Panc1 (cell line): ENCODE measurements around the gene MTOR. TPM values are rescaled to one million over a fixed set of nuclear protein-coding genes. Genes with fewer than 3 reads are reported as not detected.

Experiments used
- ATAC-seq: fragments of 200-7000 bp; cut with Tn5 transposase; 2 replicates; pipeline ENCODE4 v1.9.1; 2020; ENCODE audit warnings: mild to moderate bottlenecking, moderate library complexity
- BruUV-seq: library from RNA; stranded (reverse); fragments of 400-500 nt; replicated peaks from 2 replicates; lab custom pipeline; 2021; lab: Mats Ljungman, UMichigan
- CTCF ChIA-PET: fragments of 300-600 bp; sonication (Branson Sonifier 250); formaldehyde crosslinking; loops from one replicate; lab custom pipeline; 2022; ENCODE audit warnings: antibody characterized with exemption; lab: Charles Lee
- POLR2A ChIA-PET: fragments of 300-600 bp; sonication (Branson Sonifier 250); formaldehyde crosslinking; loops from one replicate; lab custom pipeline; 2022; ENCODE audit warnings: antibody characterized with exemption; lab: Charles Lee
- DNase-seq: peaks from one replicate; pipeline ENCODE4 v3.0.0-alpha.2; 2010; ENCODE audit warnings: low read depth, low spot score
- H3K27ac ChIP-seq: 2 replicates; pipeline ENCODE4 v1.5.1; 2011; ENCODE audit warnings: mild to moderate bottlenecking, low read length, inconsistent platforms
- H3K27me3 ChIP-seq: fragments of 200-500 bp; sonication (Bioruptor generic); 2 replicates; pipeline ENCODE4 v1.6.0; 2014; ENCODE audit warnings: low read length, inconsistent platforms; ENCODE audit not compliant: control insufficient read depth, insufficient read depth
- H3K36me3 ChIP-seq: fragments of 200-500 bp; sonication (Bioruptor generic); 2 replicates; pipeline ENCODE4 v1.5.1; 2014; ENCODE audit warnings: inconsistent platforms, mild to moderate bottlenecking, low read length, moderate library complexity; ENCODE audit not compliant: control insufficient read depth, insufficient read depth
- H3K4me1 ChIP-seq: 2 replicates; pipeline ENCODE4 v1.5.1; 2011; ENCODE audit warnings: inconsistent platforms, mild to moderate bottlenecking, low read length, moderate library complexity; ENCODE audit not compliant: control insufficient read depth, insufficient read depth
- H3K4me3 ChIP-seq, 2 experiments: 2 replicates each; pipeline ENCODE4 v1.5.1; 2011 to 2012; ENCODE audit warnings: low read depth in 2 of 2, low read length in 2 of 2, mild to moderate bottlenecking in 2 of 2, inconsistent platforms in 1 of 2, moderate library complexity in 1 of 2
- H3K9me3 ChIP-seq: fragments of 200-500 bp; sonication (Bioruptor generic); 2 replicates; pipeline ENCODE4 v1.5.1; 2014; ENCODE audit warnings: low read depth, mild to moderate bottlenecking, inconsistent platforms, low read length, moderate library complexity; ENCODE audit not compliant: control insufficient read depth, insufficient read depth
- CTCF ChIP-seq: fragments of 450-650 bp; IDR thresholded peaks from 2 replicates; pipeline ENCODE4 v1.5.1; 2017; ENCODE audit warnings: mild to moderate bottlenecking
- POLR2AphosphoS5 ChIP-seq: IDR thresholded peaks from 2 replicates; pipeline ENCODE4 v1.6.1; 2012; ENCODE audit warnings: mild to moderate bottlenecking, low read depth, low read length, moderate library complexity
- REST ChIP-seq, 2 experiments: IDR thresholded peaks; 2 replicates each; pipeline ENCODE4 v1.6.1; 2011 to 2012; ENCODE audit warnings: low read depth in 2 of 2, control low read depth in 1 of 2, low read length in 1 of 2, mild to moderate bottlenecking in 1 of 2, moderate library complexity in 1 of 2; ENCODE audit not compliant: insufficient read depth in 1 of 2
- SIN3A ChIP-seq: IDR thresholded peaks from 2 replicates; pipeline ENCODE4 v1.6.1; 2012; ENCODE audit warnings: low read depth, mild to moderate bottlenecking, low read length, moderate library complexity, borderline replicate concordance; ENCODE audit not compliant: insufficient read depth
- TCF7L2 ChIP-seq: IDR thresholded peaks from 2 replicates; pipeline ENCODE4 v1.6.1; 2011; ENCODE audit warnings: mild to moderate bottlenecking, low read depth, low read length, inconsistent platforms
- in situ Hi-C: cut with HindIII; loops from 2 replicates; pipeline ENCODE4 v1.10.0; 2016; ENCODE audit warnings: low sequenced_read_pairs, low pct_unique_long_range_greater_than_20kb
- intact Hi-C: fragments of 100-400 bp; cut with micrococcal nuclease; formaldehyde crosslinking; loops from one replicate; pipeline ENCODE4 v1.10.0; 2022; ENCODE audit not compliant: unreplicated experiment
- total RNA-seq: library from RNA; stranded (reverse); gene quantifications from one replicate; pipeline ENCODE4 v1.2.1, GENCODE V29; 2021; ENCODE audit not compliant: unreplicated experiment

The MTOR gene
- total RNA-seq, 1 experiment from 2014 or later, result 71.2 TPM

- Histone ChIP-seq H3K4me3 (no peak overlapping the region), H3K4me1 (no peaks in the 10 kb centered on the region), H3K9me3 (no peaks in the 10 kb centered on the region), H3K27ac (peak overlapping the region; percentile 49), H3K27me3 (no peaks in the 10 kb centered on the region), H3K36me3 (peaks cover 16% of the 10 kb centered on the region)
- no TSS peak for BruUV-seq
- ChIA-PET CTCF (no interaction called here), POLR2A (interaction anchor here (0.7 kb wide), 1 partner anchor 37 kb away, joined by 3 read pairs; no protein-coding TSS in a partner anchor)
- ATAC-seq, result peak; percentile 70
- DNase-seq, result no peak
- intact Hi-C loops, result no loop called here
- in situ Hi-C loops, result no loop called here
- no peak for TF ChIP-seq TCF7L2
- TF ChIP-seq SIN3A, result no peak
- no peak for TF ChIP-seq POLR2AphosphoS5
- TF ChIP-seq CTCF, result no peak
- no peak for TF ChIP-seq REST (IDR thresholded peaks at IDR 0.05; ENCODE audit: insufficient read depth in 1 of 2, low read depth in 2 of 2, low read length in 1 of 2)
Measured at GRCh38 chr1:11147197-11147770, 115.1 kb downstream of the MTOR start.

- H3K36me3 ChIP-seq, result peaks cover 16% of the 10 kb centered on the region
- in situ Hi-C loops (no loop called here), intact Hi-C loops (no loop called here)
- ChIA-PET CTCF (interaction anchor here (0.6 kb wide), 1 partner anchor 569 kb away, joined by 3 read pairs; no protein-coding TSS in a partner anchor), POLR2A (no interaction called here)
- no peaks in the 10 kb centered on the region for H3K4me1 ChIP-seq
- BruUV-seq, result no TSS peak
- DNase-seq (no peak), ATAC-seq (no peak)
- H3K9me3 ChIP-seq, result no peaks in the 10 kb centered on the region
- TF ChIP-seq REST (IDR thresholded peaks at IDR 0.05; ENCODE audit: insufficient read depth in 1 of 2, low read depth in 2 of 2, low read length in 1 of 2) (no peak), SIN3A (no peak), TCF7L2 (no peak), CTCF (no peak), POLR2AphosphoS5 (no peak)
- no peak overlapping the region for H3K27ac ChIP-seq
- H3K4me3 ChIP-seq, result no peak overlapping the region
- no peaks in the 10 kb centered on the region for H3K27me3 ChIP-seq
Measured at GRCh38 chr1:11145741-11146140, 116.6 kb downstream of the MTOR start.
